Measurements from ENCODE around the gene CMYA5.
A peak's percentile ranks its signal among the peaks of the same experiment; 100 is the strongest.

CMYA5 gene

GRCh38 chr5:79827159-79827629 lies 137.6 kb downstream of the CMYA5 start:
- Histone ChIP-seq H3K27me3 (replicated peaks) (no peaks in the 10 kb centered on the region), H3K4me3 (ENCODE audit: low read depth, low read length) (no peak overlapping the region), H3K36me3 (replicated peaks) (no peaks in the 10 kb centered on the region), H3K27ac (no peak overlapping the region)
- in situ Hi-C loops (cut with HindIII; ENCODE audit: low pct_ligation_motif_present, low sequenced_read_pairs) = no loop called here
- no peak for TF ChIP-seq CTCF (IDR thresholded peaks at IDR 0.05; ENCODE audit: low read depth, low read length, missing control alignments)
- no peak for DNase-seq

GRCh38 chr5:79829260-79829659 lies 139.6 kb downstream of the CMYA5 start:
- H3K27me3 ChIP-seq (replicated peaks) = no peaks in the 10 kb centered on the region
- in situ Hi-C loops (cut with HindIII; ENCODE audit: low pct_ligation_motif_present, low sequenced_read_pairs) = no loop called here
- H3K4me3 ChIP-seq (ENCODE audit: low read depth, low read length) = no peak overlapping the region
- DNase-seq = no peak
- no peak overlapping the region for H3K27ac ChIP-seq
- H3K36me3 ChIP-seq (replicated peaks) = no peaks in the 10 kb centered on the region
- peak; percentile 52 for TF ChIP-seq CTCF (IDR thresholded peaks at IDR 0.05; ENCODE audit: low read depth, low read length, missing control alignments)

- Histone ChIP-seq H3K36me3 (replicated peaks) (no peaks in the 10 kb centered on the region), H3K4me3 (ENCODE audit: low read depth, low read length) (no peak overlapping the region)
- in situ Hi-C loops (cut with HindIII; ENCODE audit: low pct_ligation_motif_present, low sequenced_read_pairs) = no loop called here
Observed at GRCh38 chr5:79831381-79832309, 142.0 kb downstream of the CMYA5 start.

GRCh38 chr5:79832911-79833310 lies 143.3 kb downstream of the CMYA5 start:
- TF ChIP-seq CTCF (IDR thresholded peaks at IDR 0.05; ENCODE audit: low read depth, low read length, missing control alignments) = no peak
- in situ Hi-C loops (cut with HindIII; ENCODE audit: low pct_ligation_motif_present, low sequenced_read_pairs) = no loop called here
- H3K36me3 ChIP-seq (replicated peaks) = no peaks in the 10 kb centered on the region
- no peak for DNase-seq
- no peaks in the 10 kb centered on the region for H3K27me3 ChIP-seq (replicated peaks)
- no peak overlapping the region for H3K4me3 ChIP-seq (ENCODE audit: low read depth, low read length)
- no peak overlapping the region for H3K27ac ChIP-seq

More at GRCh38 chr5:79831381-79832309, 142.0 kb downstream of the CMYA5 start:
- no peak for TF ChIP-seq CTCF (IDR thresholded peaks at IDR 0.05; ENCODE audit: low read depth, low read length, missing control alignments)
- no peak overlapping the region for H3K27ac ChIP-seq
- DNase-seq = no peak
- H3K27me3 ChIP-seq (replicated peaks) = no peaks in the 10 kb centered on the region

GRCh38 chr5:79834098-79834753 lies 144.6 kb downstream of the CMYA5 start:
- no peak overlapping the region for H3K4me3 ChIP-seq (ENCODE audit: low read depth, low read length)
- no peaks in the 10 kb centered on the region for H3K36me3 ChIP-seq (replicated peaks)
- no peak for DNase-seq
- no peak for TF ChIP-seq CTCF (IDR thresholded peaks at IDR 0.05; ENCODE audit: low read depth, low read length, missing control alignments)
- in situ Hi-C loops (cut with HindIII; ENCODE audit: low pct_ligation_motif_present, low sequenced_read_pairs) = no loop called here
- no peaks in the 10 kb centered on the region for H3K27me3 ChIP-seq (replicated peaks)
- no peak overlapping the region for H3K27ac ChIP-seq

All from brain microvascular endothelial cell (primary cell).